Glutamatergic neuron (in vitro differentiated cells): Measurements from ENCODE around the gene RUNDC1. TPM values are rescaled to one million over a fixed set of nuclear protein-coding genes. Genes with fewer than 3 reads are reported as not detected.

Source experiments
- DNase-seq: peaks from one replicate; pipeline ENCODE4 v3.0.0; 2022
- H3K27ac Mint-ChIP-seq: one replicate; pipeline ENCODE4 v1.8.0; 2020; ENCODE audit warnings: mild to moderate bottlenecking, mixed read lengths, inconsistent platforms; ENCODE audit not compliant: unreplicated experiment
- H3K27me3 Mint-ChIP-seq: one replicate; pipeline ENCODE4 v1.8.0; 2020; ENCODE audit warnings: mild to moderate bottlenecking, moderate library complexity, mixed read lengths, inconsistent platforms; ENCODE audit not compliant: unreplicated experiment
- H3K36me3 Mint-ChIP-seq: one replicate; pipeline ENCODE4 v1.8.0; 2020; ENCODE audit warnings: mild to moderate bottlenecking, mixed read lengths, inconsistent platforms; ENCODE audit not compliant: unreplicated experiment
- H3K4me1 Mint-ChIP-seq: one replicate; pipeline ENCODE4 v1.8.0; 2020; ENCODE audit warnings: mild to moderate bottlenecking, low read depth, mixed read lengths, inconsistent platforms; ENCODE audit not compliant: unreplicated experiment
- H3K4me3 Mint-ChIP-seq: one replicate; pipeline ENCODE4 v1.8.0; 2020; ENCODE audit warnings: mild to moderate bottlenecking, mixed read lengths, inconsistent platforms; ENCODE audit not compliant: unreplicated experiment
- H3K9me3 Mint-ChIP-seq: one replicate; pipeline ENCODE4 v1.8.0; 2020; ENCODE audit warnings: mild to moderate bottlenecking, moderate library complexity, mixed read lengths, inconsistent platforms; ENCODE audit not compliant: unreplicated experiment
- total RNA-seq: library from RNA; stranded (reverse); fragmentation: NEBNext Ultra II Directional; extraction: Animal tissue kit (Norgen Biotek cat#: 25700); gene quantifications from one replicate; pipeline ENCODE4 v1.2.1, GENCODE V29; 2021; ENCODE audit not compliant: unreplicated experiment
- TF ChIP-seq, protein P1 (sequence below): fragments of 200-600 bp; sonication (generic); IDR thresholded peaks from one replicate; pipeline ENCODE4 v1.5.0; 2021; ENCODE audit not compliant: partially characterized antibody, unreplicated experiment

RUNDC1 gene
- total RNA-seq, 1 donor from 2014 or later = 14.0 TPM

DNA sequence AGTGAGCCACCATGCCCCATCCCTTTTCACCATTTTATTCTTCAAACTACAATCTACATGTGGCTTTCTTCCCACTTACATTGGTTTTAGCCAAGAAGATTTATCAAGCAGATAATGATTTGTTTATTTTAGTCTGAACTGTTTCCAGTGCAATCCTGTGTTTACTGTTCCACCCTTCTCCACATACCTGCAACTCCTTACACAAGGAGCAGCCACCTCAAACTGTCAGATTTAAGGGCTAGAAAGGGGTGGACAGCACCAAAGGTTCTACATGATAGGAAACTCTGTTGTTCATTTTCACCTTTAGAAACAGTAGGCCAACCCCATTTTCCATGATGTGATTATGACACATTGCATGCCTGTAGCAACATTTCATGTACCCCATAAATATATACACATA lies 1.9 kb downstream of the RUNDC1 start:
- H3K27ac Mint-ChIP-seq = no peak overlapping the region
- no peak overlapping the region for H3K4me3 Mint-ChIP-seq
- TF ChIP-seq, protein P1, sequence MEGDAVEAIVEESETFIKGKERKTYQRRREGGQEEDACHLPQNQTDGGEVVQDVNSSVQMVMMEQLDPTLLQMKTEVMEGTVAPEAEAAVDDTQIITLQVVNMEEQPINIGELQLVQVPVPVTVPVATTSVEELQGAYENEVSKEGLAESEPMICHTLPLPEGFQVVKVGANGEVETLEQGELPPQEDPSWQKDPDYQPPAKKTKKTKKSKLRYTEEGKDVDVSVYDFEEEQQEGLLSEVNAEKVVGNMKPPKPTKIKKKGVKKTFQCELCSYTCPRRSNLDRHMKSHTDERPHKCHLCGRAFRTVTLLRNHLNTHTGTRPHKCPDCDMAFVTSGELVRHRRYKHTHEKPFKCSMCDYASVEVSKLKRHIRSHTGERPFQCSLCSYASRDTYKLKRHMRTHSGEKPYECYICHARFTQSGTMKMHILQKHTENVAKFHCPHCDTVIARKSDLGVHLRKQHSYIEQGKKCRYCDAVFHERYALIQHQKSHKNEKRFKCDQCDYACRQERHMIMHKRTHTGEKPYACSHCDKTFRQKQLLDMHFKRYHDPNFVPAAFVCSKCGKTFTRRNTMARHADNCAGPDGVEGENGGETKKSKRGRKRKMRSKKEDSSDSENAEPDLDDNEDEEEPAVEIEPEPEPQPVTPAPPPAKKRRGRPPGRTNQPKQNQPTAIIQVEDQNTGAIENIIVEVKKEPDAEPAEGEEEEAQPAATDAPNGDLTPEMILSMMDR = no peak
- no peaks in the 10 kb centered on the region for H3K36me3 Mint-ChIP-seq
- peaks cover 1% of the 10 kb centered on the region for H3K9me3 Mint-ChIP-seq
- no peak for DNase-seq
- H3K27me3 Mint-ChIP-seq = peaks cover 5% of the 10 kb centered on the region
- peaks cover 9% of the 10 kb centered on the region for H3K4me1 Mint-ChIP-seq

GRCh38 chr17:42985225-42985624 lies 4.9 kb downstream of the RUNDC1 start:
- Mint-ChIP-seq H3K4me1 (peaks cover 6% of the 10 kb centered on the region), H3K27me3 (peaks cover 2% of the 10 kb centered on the region), H3K9me3 (no peaks in the 10 kb centered on the region), H3K27ac (no peak overlapping the region), H3K36me3 (no peaks in the 10 kb centered on the region), H3K4me3 (no peak overlapping the region)
- DNase-seq = no peak
- TF ChIP-seq, protein P1 = no peak

- H3K27me3 Mint-ChIP-seq = no peaks in the 10 kb centered on the region
- no peak overlapping the region for H3K27ac Mint-ChIP-seq
- H3K36me3 Mint-ChIP-seq = no peaks in the 10 kb centered on the region
- TF ChIP-seq, protein P1 = no peak
- peaks cover 2% of the 10 kb centered on the region for H3K4me1 Mint-ChIP-seq
- H3K4me3 Mint-ChIP-seq = no peak overlapping the region
- DNase-seq = no peak
- H3K9me3 Mint-ChIP-seq = no peaks in the 10 kb centered on the region
Observed at GRCh38 chr17:42989141-42989540, 8.8 kb downstream of the RUNDC1 start.

DNA sequence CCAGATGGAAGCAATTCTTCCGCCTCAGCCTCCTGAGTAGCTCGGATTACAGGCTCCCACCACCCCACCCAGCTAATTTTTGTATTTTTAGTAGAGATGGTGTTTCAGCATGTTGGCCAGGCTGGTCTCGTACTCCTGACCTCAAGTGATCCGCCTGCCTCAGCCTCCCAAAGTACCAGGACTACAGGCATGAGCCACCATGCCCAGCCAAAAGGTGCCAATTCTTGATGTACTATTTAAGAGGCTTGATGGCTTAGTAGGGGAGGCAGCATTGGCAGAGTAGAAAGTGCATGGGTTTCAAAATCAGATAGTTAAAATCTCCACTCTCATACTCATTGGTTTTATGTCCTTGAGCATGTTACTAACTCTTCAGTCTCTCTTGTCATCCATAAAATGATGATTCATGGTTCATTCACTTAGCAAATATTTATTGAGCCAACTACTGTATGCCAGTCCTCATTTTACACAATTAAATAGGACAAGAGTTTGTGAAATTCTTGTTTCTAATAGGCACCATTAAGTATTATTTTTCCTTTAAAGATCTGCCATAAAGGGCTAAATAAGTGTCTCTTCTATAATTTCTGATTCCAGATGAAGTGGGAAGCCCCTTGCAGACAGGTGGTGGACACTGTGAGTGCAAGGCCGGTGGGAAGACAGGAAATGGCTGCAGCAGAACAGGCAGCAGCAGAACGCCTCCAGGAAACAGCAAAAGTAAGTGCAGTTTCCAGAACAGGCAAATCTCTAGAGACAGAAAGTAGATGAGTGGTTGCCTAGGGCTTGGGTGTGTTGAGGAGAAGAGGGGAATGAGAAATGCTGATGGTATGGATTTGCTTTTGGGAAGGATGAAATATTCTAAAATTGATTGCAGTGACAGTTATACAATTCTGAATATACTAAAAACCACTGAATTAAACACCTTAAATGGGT lies 9.6 kb downstream of the RUNDC1 start:
- Mint-ChIP-seq H3K36me3 (no peaks in the 10 kb centered on the region), H3K9me3 (no peaks in the 10 kb centered on the region), H3K27me3 (no peaks in the 10 kb centered on the region), H3K4me1 (peaks cover 2% of the 10 kb centered on the region), H3K27ac (no peak overlapping the region), H3K4me3 (no peak overlapping the region)
- TF ChIP-seq, protein P1 = no peak
- no peak for DNase-seq

- TF ChIP-seq, protein P1 = no peak
- Mint-ChIP-seq H3K36me3 (no peaks in the 10 kb centered on the region), H3K4me3 (no peak overlapping the region), H3K9me3 (no peaks in the 10 kb centered on the region), H3K27me3 (no peaks in the 10 kb centered on the region), H3K4me1 (peaks cover 2% of the 10 kb centered on the region), H3K27ac (no peak overlapping the region)
- DNase-seq = no peak
Observed at GRCh38 chr17:42991471-42991870, 11.1 kb downstream of the RUNDC1 start.
